HK-2 (cell line): ENCODE data around the gene KRTAP13-2.

Source experiments
- DNase-seq: peaks from one replicate; pipeline ENCODE4 v3.0.0-alpha.2; 2018; ENCODE audit not compliant: unreplicated experiment

KRTAP13-2 gene, protein sequence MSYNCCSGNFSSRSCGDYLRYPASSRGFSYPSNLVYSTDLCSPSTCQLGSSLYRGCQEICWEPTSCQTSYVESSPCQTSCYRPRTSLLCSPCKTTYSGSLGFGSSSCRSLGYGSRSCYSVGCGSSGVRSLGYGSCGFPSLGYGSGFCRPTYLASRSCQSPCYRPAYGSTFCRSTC

DNA sequence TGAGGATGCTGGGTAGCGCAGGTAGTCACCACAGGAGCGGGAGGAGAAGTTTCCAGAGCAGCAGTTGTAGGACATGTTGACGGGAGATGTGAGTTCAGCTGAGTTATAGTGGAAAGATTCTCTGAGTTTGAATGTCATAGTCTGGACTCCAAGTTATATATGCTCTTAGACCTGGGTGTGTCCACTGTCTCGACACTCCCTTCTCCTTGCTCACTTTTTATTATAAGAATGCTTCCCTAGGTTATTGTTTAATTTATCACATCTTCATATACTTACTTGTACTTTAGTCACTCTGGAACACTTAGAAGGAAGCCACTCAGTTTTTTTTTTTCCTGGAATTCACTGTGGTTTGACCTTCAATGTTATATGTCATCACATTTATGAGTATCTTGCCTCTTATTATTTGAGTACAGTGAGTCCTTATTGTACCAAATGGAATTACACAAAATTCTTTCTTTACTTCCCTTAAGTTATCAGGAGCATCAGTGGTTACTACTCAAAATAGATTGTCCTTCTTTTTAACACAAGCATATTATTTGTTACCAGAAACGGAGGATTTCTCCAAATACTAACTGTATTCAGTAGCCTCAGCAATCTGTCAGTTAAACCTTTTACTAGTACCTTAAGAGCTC, at the start of gene KRTAP13-2:
TSS of gene KRTAP13-2 (minus strand) at position 133 of the 632 bp plus-strand sequence. CDS start at position 75, 58 bp downstream.
- no peak for DNase-seq

GRCh38 chr21:30415993-30416392, 43.9 kb upstream of the KRTAP13-2 start:
- DNase-seq = no peak

DNA sequence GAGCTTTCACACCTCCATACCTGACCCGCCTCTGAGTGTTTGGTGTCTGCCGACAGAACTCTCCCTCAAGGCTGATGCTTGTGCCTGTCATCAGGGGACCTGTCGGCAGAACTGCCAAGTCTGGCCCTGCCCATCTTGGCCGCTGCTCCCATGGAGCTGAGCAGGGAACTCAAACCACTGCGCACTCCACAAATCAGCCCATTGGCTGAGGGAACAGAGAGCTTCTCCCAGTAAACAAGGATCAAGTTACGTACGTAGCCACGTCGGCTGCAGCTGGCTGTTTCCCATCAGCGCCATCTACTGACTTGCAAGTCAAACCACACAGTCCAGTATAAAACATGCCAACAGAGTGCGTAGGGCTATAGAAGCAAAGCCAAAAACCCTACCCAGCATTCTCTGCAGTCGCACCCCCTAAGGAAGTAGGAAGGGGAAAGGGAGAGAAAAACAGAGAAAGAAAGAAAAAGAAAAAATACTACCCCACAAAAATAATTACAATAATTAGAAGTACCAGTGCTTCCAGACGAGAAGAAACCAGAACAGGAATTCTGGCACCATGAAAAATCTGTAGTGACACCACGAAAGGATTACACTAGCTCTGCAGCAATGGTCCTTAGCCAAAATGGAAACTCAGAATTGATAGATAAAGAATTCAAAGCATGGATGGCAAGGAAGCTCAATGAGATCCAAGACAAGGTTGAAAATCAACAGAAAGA, 36.9 kb upstream of the KRTAP13-2 start:
- peak; percentile 46 for DNase-seq

DNA sequence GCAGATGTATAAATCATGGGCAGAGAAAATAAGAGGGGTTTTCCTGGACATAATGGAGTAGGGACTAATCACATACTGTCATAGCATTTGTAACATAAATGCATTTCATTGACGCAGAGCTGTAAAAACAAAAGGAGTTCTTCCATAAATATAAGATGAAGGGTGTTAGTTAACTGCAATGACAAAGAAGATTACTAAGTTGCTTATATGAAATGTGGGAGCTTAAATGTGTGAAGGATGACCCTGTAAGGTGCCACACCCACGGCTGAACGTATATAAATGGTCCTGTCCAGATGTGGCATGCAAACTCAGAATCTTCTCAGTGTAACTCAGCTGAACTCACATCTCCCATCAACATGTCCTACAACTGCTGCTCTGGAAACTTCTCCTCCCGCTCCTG, 23.7 kb upstream of the KRTAP13-2 start, which contains the start of gene KRTAP13-1:
TSS of gene KRTAP13-1 (plus strand) at position 301 of the 400 bp plus-strand sequence. CDS start at position 357, 56 bp downstream.
- no peak for DNase-seq

DNA sequence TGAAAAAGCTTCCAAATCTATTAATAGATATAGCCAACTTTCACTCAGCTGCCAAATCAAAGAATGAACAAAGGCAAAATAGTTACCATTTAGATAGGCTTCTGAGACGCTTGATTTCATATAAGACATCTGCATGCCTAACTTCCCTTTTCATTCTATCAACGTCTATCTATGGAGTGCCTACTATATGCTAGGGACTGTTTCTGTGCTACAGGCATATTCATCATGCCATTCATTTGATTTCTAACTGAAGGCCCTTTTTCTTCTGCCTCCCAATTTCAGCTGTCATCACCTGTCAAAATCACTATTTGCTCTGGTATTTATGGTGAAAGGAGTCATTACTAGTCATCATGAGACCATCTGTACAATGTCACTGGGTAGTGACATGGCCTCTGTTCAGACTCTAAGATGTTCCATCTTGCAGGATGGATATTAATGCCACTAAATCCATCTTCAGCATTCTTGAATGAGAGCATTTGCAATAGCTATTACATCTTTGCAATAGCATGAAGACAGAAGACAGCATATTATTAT, 19.5 kb upstream of the KRTAP13-2 start:
- no peak for DNase-seq

DNA sequence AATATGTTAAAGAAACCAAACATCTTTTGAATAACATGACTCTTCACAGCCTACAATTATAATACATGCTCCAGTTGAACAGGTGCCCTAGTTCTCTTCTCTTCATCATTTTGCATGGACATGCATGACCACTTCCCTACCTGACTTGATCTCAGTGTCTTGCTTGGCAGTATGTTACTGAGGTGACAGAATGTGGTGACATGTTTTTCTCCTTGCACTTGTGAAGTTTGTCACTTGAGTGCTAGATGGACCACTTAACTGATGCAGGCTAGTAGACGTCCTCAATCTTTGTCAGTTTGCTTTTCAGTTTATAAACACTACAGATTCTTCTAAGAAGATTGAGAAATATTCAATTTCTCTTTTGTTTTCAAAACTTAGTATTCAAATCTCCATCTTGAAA, 10.1 kb upstream of the KRTAP13-2 start:
- no peak for DNase-seq

DNA sequence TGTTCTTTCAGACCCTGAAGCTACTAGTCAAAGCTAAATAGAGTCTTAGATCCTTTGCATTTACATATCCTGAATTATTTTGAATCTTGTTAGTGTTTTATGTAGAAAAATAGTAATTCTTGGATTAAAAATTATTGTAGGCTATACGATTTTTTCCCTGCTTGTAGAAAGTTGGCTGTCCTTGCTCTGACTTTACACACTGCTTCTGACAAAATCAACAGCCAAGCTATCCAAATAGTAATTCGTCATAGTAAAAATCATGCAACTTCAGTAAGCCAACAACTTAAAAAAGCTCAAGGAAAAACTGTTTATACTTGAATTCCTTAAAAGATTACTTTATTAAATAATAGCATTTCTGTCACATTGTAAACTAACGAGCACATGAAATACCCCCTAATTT, 16.2 kb downstream of the KRTAP13-2 start:
- DNase-seq = no peak

- no peak for DNase-seq
Observed at GRCh38 chr21:30354308-30355005, 17.6 kb downstream of the KRTAP13-2 start.

DNA sequence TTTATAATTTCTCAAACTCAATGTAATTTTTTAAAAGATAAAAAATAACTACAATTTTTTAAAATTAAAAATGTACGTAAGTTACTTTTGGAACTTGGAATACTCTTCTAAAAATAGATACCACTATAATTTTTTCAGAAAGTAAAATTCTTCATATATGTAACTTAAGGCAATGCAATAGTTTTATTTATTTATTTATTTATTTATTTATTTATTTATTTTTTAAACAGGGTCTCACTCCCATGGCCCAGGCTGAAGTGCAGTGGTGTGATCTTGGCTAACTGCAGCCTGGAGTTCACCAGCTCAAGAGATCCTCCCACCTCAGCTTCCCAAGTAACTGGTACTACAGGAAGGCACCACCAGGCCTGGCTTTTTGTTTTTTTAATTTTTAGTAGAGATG, 20.5 kb downstream of the KRTAP13-2 start:
- no peak for DNase-seq

GRCh38 chr21:30349572-30349971, 22.5 kb downstream of the KRTAP13-2 start:
- no peak for DNase-seq

GRCh38 chr21:30348506-30348905, 23.6 kb downstream of the KRTAP13-2 start, which contains the start of gene KRTAP23-1:
KRTAP23-1 (minus strand) TSS chr21:30348606; CDS start chr21:30348606, 0 bp downstream.
- no peak for DNase-seq

DNA sequence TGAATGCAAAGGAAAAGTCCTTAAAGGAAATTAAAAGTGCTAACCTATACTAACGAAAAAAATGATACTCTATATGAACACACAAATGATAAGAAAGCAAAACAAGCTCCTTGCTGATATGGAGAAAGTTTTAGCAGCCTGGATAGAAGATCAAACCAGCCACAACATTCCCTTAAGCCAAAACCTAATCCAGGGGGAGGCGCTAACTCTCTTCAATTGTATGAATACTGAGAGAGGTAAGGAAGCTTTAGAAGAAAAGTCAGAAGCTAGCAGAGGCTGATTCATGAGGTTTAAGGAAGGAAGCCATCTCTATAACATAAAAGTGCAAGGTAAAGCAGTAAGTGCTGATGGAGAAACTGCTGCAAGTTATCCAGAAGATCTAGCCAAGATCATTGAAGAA, 27.1 kb downstream of the KRTAP13-2 start:
- no peak for DNase-seq

- peak; percentile 8 for DNase-seq
Observed at GRCh38 chr21:30340714-30341573, 31.1 kb downstream of the KRTAP13-2 start.

GRCh38 chr21:30338717-30339116, 33.4 kb downstream of the KRTAP13-2 start:
- no peak for DNase-seq

DNA sequence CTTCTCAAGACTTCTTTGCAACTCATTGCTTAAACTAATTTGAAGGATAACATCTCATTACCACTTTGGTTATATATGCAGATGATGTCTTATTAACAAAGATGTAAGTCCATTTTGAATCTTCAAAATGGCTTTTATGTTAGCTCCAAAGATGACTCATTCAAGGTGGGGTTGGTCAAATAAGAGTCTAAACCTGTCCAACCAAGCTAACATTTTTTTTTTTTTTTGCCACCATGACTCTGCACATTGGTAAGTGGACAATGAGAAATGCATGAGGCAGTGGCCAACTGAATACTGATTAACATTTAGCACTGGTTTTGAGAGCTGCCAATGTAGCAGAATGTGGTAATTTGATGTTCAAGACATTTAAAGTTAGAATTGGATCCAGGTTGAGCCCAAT, 34.3 kb downstream of the KRTAP13-2 start:
- no peak for DNase-seq

DNA sequence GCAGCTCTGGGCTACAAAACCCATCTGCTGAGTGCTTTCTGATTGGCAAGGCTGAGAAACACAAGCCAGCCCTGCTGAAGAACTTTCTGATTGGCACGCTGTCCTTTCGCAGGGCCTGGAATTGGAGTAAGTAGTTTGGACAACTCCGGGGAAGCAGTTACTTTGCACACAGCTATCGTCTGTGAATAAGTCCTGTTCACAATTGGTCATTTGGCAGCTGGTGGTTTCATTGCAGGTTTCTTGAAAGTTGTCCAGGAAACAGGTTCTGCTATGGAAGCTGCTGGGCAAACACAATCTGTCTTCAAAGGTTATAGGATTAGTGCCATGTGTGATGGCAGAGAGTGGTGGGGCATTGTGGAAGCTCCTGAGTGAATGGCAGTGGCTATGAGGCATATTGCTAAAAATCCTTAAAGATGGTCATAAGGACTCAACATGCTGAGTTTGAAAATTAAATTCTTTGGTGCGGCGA, 34.8 kb downstream of the KRTAP13-2 start, which contains the start of gene KRTAP27-1:
TSS of gene KRTAP27-1 (minus strand) at position 419 of the 469 bp plus-strand sequence. CDS start at position 393, 26 bp downstream.
- DNase-seq = no peak

GRCh38 chr21:30336596-30336995, 35.5 kb downstream of the KRTAP13-2 start:
- DNase-seq = no peak

- DNase-seq = no peak
Observed at GRCh38 chr21:30333736-30334135, 38.3 kb downstream of the KRTAP13-2 start.

DNA sequence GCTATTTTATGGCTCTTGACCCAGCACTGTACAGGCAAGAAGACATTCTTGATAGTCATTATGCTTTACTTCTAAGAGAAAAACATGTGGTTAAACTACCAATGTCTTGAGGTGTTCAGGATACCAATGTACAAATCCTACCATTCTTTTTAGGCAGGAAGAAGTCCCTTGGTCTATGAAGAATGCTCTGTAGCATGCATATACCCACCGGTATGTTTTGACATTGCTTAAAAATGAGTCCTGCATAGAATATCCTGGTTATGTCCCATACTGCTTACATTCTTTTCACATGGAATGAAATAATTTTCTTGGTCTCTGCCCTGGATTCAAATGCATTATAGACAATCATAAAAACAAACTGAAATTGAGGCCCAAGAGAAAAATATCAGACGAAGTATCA, 39.4 kb downstream of the KRTAP13-2 start:
- DNase-seq = no peak

GRCh38 chr21:30329203-30329875, 42.7 kb downstream of the KRTAP13-2 start:
- no peak for DNase-seq
